ENCODE measurements around the gene ARHGEF38.
A peak's percentile ranks its signal among the peaks of the same experiment; 100 is the strongest.

ARHGEF38 gene

DNA sequence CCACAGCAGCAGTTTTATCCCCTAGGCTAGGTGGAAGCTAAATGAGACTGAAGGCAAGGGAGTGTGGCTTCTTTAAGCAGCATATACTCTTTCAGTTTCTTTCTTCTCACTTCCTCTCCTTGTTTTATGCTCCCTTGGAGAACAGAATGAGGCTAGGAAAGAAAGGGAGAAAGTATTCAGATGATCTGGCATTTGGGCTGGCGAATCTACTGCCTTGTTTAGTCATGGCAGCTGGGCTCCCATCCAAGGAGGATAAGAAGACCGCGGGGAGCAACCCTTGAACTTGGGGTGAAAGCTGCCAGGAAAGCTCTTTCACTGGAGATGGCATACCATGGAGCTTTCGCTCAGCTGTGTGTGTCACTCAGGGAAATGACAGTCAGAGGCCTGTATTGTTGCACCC, 72.1 kb downstream of the ARHGEF38 start:
- no peak overlapping the region for H3K27ac ChIP-seq (replicated peaks)
- TF ChIP-seq, protein P1, sequence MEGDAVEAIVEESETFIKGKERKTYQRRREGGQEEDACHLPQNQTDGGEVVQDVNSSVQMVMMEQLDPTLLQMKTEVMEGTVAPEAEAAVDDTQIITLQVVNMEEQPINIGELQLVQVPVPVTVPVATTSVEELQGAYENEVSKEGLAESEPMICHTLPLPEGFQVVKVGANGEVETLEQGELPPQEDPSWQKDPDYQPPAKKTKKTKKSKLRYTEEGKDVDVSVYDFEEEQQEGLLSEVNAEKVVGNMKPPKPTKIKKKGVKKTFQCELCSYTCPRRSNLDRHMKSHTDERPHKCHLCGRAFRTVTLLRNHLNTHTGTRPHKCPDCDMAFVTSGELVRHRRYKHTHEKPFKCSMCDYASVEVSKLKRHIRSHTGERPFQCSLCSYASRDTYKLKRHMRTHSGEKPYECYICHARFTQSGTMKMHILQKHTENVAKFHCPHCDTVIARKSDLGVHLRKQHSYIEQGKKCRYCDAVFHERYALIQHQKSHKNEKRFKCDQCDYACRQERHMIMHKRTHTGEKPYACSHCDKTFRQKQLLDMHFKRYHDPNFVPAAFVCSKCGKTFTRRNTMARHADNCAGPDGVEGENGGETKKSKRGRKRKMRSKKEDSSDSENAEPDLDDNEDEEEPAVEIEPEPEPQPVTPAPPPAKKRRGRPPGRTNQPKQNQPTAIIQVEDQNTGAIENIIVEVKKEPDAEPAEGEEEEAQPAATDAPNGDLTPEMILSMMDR (IDR thresholded peaks at IDR 0.05; ENCODE audit: insufficient read depth, low read length), result no peak
- TF ChIP-seq SPI1 (IDR thresholded peaks at IDR 0.05; ENCODE audit: borderline replicate concordance, low read depth), result peak; percentile 27; the same call in 1 of the 2 replicates
- DNase-seq (ENCODE audit: low read depth in 1 of 2, low spot score in 1 of 2), result no peak
- no peaks in the 10 kb centered on the region for H3K27me3 ChIP-seq (ENCODE audit: insufficient read depth, poor library complexity, severe bottlenecking)
- no peak overlapping the region for H3K4me3 ChIP-seq (replicated peaks; ENCODE audit: insufficient read depth, low read length)

DNA sequence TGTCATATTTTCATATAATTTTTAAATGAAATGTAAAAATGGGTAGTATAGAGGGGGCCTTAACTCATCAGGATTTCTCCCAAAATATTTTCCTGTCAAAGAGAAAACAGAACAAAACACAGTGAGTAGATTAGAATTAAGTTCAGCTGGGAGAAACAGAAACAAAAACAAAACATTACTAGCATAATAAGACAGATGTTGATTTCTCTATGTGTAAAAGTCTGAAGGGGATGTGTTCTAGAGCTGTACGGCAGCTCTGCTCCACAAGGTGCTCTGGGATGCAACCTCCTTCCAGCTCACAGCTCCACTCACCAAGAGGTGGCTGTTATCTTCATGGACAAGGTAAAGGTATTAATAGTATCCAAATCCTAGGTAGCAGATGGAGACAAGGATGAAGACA, 72.8 kb downstream of the ARHGEF38 start:
- Histone ChIP-seq H3K27ac (replicated peaks) (no peak overlapping the region), H3K27me3 (ENCODE audit: insufficient read depth, poor library complexity, severe bottlenecking) (no peaks in the 10 kb centered on the region), H3K4me3 (replicated peaks; ENCODE audit: insufficient read depth, low read length) (no peak overlapping the region)
- no peak for DNase-seq (ENCODE audit: low read depth in 1 of 2, low spot score in 1 of 2)
- TF ChIP-seq, protein P2, sequence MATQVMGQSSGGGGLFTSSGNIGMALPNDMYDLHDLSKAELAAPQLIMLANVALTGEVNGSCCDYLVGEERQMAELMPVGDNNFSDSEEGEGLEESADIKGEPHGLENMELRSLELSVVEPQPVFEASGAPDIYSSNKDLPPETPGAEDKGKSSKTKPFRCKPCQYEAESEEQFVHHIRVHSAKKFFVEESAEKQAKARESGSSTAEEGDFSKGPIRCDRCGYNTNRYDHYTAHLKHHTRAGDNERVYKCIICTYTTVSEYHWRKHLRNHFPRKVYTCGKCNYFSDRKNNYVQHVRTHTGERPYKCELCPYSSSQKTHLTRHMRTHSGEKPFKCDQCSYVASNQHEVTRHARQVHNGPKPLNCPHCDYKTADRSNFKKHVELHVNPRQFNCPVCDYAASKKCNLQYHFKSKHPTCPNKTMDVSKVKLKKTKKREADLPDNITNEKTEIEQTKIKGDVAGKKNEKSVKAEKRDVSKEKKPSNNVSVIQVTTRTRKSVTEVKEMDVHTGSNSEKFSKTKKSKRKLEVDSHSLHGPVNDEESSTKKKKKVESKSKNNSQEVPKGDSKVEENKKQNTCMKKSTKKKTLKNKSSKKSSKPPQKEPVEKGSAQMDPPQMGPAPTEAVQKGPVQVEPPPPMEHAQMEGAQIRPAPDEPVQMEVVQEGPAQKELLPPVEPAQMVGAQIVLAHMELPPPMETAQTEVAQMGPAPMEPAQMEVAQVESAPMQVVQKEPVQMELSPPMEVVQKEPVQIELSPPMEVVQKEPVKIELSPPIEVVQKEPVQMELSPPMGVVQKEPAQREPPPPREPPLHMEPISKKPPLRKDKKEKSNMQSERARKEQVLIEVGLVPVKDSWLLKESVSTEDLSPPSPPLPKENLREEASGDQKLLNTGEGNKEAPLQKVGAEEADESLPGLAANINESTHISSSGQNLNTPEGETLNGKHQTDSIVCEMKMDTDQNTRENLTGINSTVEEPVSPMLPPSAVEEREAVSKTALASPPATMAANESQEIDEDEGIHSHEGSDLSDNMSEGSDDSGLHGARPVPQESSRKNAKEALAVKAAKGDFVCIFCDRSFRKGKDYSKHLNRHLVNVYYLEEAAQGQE (IDR thresholded peaks at IDR 0.05; ENCODE audit: insufficient replicate concordance, low read depth), result no peak
- TF ChIP-seq POLR2AphosphoS5 (IDR thresholded peaks at IDR 0.05; ENCODE audit: low read depth) (no peak), SPI1 (IDR thresholded peaks at IDR 0.05; ENCODE audit: borderline replicate concordance, low read depth) (no peak), GABPA (IDR thresholded peaks at IDR 0.05; ENCODE audit: low read depth) (no peak)
- TF ChIP-seq, protein P1 (IDR thresholded peaks at IDR 0.05; ENCODE audit: insufficient read depth, low read length), result no peak

DNA sequence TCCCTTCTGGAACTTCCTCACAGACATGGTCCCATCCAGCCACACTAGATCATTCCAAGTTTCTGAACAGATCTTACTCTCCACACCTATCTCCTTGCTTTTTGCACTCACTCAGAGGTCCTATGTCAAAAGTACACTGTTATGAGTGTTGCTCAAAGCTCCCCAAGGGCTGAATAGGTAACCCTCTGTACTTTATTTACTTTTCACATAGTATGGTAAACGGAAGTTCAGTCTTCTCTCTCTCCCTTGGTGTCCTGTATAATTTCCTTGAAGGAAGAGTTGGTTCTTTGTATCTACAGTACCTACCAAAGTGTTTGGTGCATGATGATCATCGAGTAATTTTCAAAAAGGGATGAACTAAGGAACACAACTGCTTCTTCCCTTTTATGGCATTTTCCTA, 74.4 kb downstream of the ARHGEF38 start:
- H3K4me3 ChIP-seq (replicated peaks; ENCODE audit: insufficient read depth, low read length), result no peak overlapping the region
- no peak for DNase-seq (ENCODE audit: low read depth in 1 of 2, low spot score in 1 of 2)
- H3K27ac ChIP-seq (replicated peaks), result no peak overlapping the region
- no peaks in the 10 kb centered on the region for H3K27me3 ChIP-seq (ENCODE audit: insufficient read depth, poor library complexity, severe bottlenecking)
- TF ChIP-seq GABPA (IDR thresholded peaks at IDR 0.05; ENCODE audit: low read depth) (no peak), POLR2AphosphoS5 (IDR thresholded peaks at IDR 0.05; ENCODE audit: low read depth) (no peak), SPI1 (IDR thresholded peaks at IDR 0.05; ENCODE audit: borderline replicate concordance, low read depth) (no peak)
- TF ChIP-seq, protein P2 (IDR thresholded peaks at IDR 0.05; ENCODE audit: insufficient replicate concordance, low read depth), result no peak
- TF ChIP-seq, protein P1 (IDR thresholded peaks at IDR 0.05; ENCODE audit: insufficient read depth, low read length), result no peak

DNA sequence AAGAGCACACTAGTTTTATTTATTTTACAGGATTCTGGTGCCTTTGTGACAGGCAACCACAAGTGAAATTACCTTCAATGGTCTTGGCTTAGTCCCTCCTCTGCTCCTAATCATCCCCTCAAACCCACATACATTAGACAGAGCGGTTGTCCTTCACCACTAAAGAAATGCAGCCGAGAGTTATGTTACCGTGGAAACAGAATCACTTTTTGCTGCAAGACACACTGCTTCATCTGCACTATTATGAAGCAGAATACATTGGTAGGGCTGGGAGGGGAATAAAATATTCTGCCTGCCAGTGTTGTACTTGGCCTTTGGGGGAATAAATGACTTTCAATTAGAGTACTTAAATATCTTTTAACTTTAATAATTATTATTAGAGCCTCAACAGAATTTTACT, 75.2 kb downstream of the ARHGEF38 start:
- Histone ChIP-seq H3K27me3 (ENCODE audit: insufficient read depth, poor library complexity, severe bottlenecking) (no peaks in the 10 kb centered on the region), H3K4me3 (replicated peaks; ENCODE audit: insufficient read depth, low read length) (no peak overlapping the region), H3K27ac (replicated peaks) (no peak overlapping the region)
- no peak for TF ChIP-seq SPI1 (IDR thresholded peaks at IDR 0.05; ENCODE audit: borderline replicate concordance, low read depth)
- TF ChIP-seq, protein P1 (IDR thresholded peaks at IDR 0.05; ENCODE audit: insufficient read depth, low read length), result no peak
- TF ChIP-seq, protein P2 (IDR thresholded peaks at IDR 0.05; ENCODE audit: insufficient replicate concordance, low read depth), result no peak
- TF ChIP-seq GABPA (IDR thresholded peaks at IDR 0.05; ENCODE audit: low read depth), result no peak
- TF ChIP-seq POLR2AphosphoS5 (IDR thresholded peaks at IDR 0.05; ENCODE audit: low read depth), result no peak
- DNase-seq (ENCODE audit: low read depth in 1 of 2, low spot score in 1 of 2), result no peak

Measured in HL-60 (cell line).